HepG2 (cell line): ENCODE results near the gene WDR82. TPM values are rescaled to one million over a fixed set of nuclear protein-coding genes. Genes with fewer than 3 reads are reported as not detected.
A peak's percentile ranks its signal among the peaks of the same experiment; 100 is the strongest.

Source experiments
- ATAC-seq: fragments of 200-7000 bp; cut with Tn5 transposase; 3 replicates; pipeline ENCODE4 v1.9.1; 2020; ENCODE audit warnings: mild to moderate bottlenecking, moderate library complexity
- BruUV-seq: library from RNA; stranded (reverse); fragments of 400-500 nt; replicated peaks from 2 replicates; lab custom pipeline; 2021; lab: Mats Ljungman, UMichigan
- CTCF ChIA-PET: fragments of 300-600 bp; formaldehyde crosslinking; extraction: SDS; loops from one replicate; lab custom pipeline; 2021; ENCODE audit warnings: low total read pairs, inconsistent platforms, low intra/inter-chr PET ratio; lab: Yijun Ruan, JAX
- POLR2A ChIA-PET: fragments of 350-600 bp; sonication (Branson Sonifier 250); formaldehyde crosslinking; loops from one replicate; lab custom pipeline; 2020; ENCODE audit warnings: antibody characterized with exemption, inconsistent platforms; lab: Yijun Ruan, JAX
- DNase-seq: peaks from one replicate; pipeline ENCODE4 v3.0.0-alpha.2; 2015; ENCODE audit warnings: low spot score
- FAIRE-seq: peaks from 3 replicates; lab custom pipeline; 2011; peaks lifted over from hg19 to GRCh38; lab: Jason Lieb, UNC
- H2AFZ ChIP-seq: one replicate; pipeline ENCODE4 v1.6.1; 2011; ENCODE audit warnings: low read length, inconsistent platforms
- H3K27ac ChIP-seq: fragments of 300-600 bp; 3 replicates; pipeline ENCODE4 v1.8.0; 2011; ENCODE audit warnings: mixed run types, mild to moderate bottlenecking, mixed read lengths, low read length, inconsistent platforms; ENCODE audit not compliant: insufficient read depth; ENCODE audit errors: extremely low read length
- H3K27me3 ChIP-seq, 2 experiments: fragments of 200-600 bp in 1 of 2; 2 replicates in 1 of 2; 3 replicates in 1 of 2; pipeline versions ENCODE4 v1.6.0 to v1.8.0; 2011; ENCODE audit warnings: low read length in 2 of 2, mild to moderate bottlenecking in 2 of 2, moderate library complexity in 2 of 2, inconsistent platforms in 1 of 2; ENCODE audit not compliant: insufficient read depth in 2 of 2, control insufficient read depth in 1 of 2
- H3K36me3 ChIP-seq, 2 experiments: fragments of 200-600 bp in 1 of 2; replicated peaks in 1 of 2; 2 replicates in 1 of 2; 3 replicates in 1 of 2; pipeline versions ENCODE4 v1.5.1 to v1.8.0; 2011; ENCODE audit warnings: low read length in 2 of 2, inconsistent platforms in 1 of 2; ENCODE audit not compliant: insufficient read depth in 2 of 2, control insufficient read depth in 1 of 2
- H3K4me1 ChIP-seq: 2 replicates; pipeline ENCODE4 v1.5.1; 2012; ENCODE audit warnings: low read length, inconsistent platforms; ENCODE audit not compliant: insufficient read depth
- H3K4me2 ChIP-seq: 2 replicates; pipeline ENCODE4 v1.6.0; 2011; ENCODE audit warnings: low read depth, low read length, inconsistent platforms
- H3K4me3 ChIP-seq, 3 experiments: fragments of 200-600 bp in 1 of 3; sonication (generic), shearing (Covaris generic) in 1 of 3; replicated peaks in 1 of 3; 2 replicates each; pipeline ENCODE4 v1.5.1; 2011 to 2016; ENCODE audit warnings: low read length in 3 of 3, inconsistent platforms in 2 of 3, low read depth in 2 of 3, mild to moderate bottlenecking in 2 of 3, control low read depth in 1 of 3, mixed read lengths in 1 of 3; ENCODE audit not compliant: insufficient read depth in 1 of 3
- H3K79me2 ChIP-seq: one replicate; pipeline ENCODE4 v1.6.1; 2011; ENCODE audit warnings: low read length, inconsistent platforms; ENCODE audit not compliant: insufficient read depth
- H3K9ac ChIP-seq: 2 replicates; pipeline ENCODE4 v1.6.0; 2011; ENCODE audit warnings: mild to moderate bottlenecking, low read depth, low read length, inconsistent platforms; ENCODE audit not compliant: insufficient read depth
- H3K9me3 ChIP-seq: 2 replicates; pipeline ENCODE4 v1.5.1; 2012; ENCODE audit warnings: mild to moderate bottlenecking, low read length
- H4K20me1 ChIP-seq: 2 replicates; pipeline ENCODE4 v1.6.0; 2011; ENCODE audit warnings: inconsistent platforms, mild to moderate bottlenecking, low read length, moderate library complexity; ENCODE audit not compliant: insufficient read depth
- ARNT2 ChIP-seq: sonication (generic); formaldehyde crosslinking; IDR thresholded peaks from 2 replicates; pipeline ENCODE4 v1.8.0; 2022; ENCODE audit warnings: mild to moderate bottlenecking, low read depth, missing genetic modification reagents, moderate library complexity
- FOXM1 ChIP-seq: sonication (generic); formaldehyde crosslinking; IDR thresholded peaks from 2 replicates; pipeline ENCODE4 v1.5.0; 2020; ENCODE audit warnings: missing genetic modification reagents
- MYC ChIP-seq: sonication (generic); formaldehyde crosslinking; IDR thresholded peaks from 2 replicates; pipeline ENCODE4 v1.9.0; 2021; ENCODE audit warnings: missing genetic modification reagents, borderline replicate concordance
- MZF1 ChIP-seq: sonication (generic); formaldehyde crosslinking; IDR thresholded peaks from 2 replicates; pipeline ENCODE4 v1.8.1; 2023; ENCODE audit warnings: mild to moderate bottlenecking, missing genetic modification reagents, borderline replicate concordance
- RBFOX2 ChIP-seq: fragments of 200-400 bp; formaldehyde crosslinking; IDR thresholded peaks from 2 replicates; pipeline ENCODE4 v1.6.1; 2017; ENCODE audit warnings: low read depth, mild to moderate bottlenecking, low read length
- RBM39 ChIP-seq: fragments of 200-400 bp; formaldehyde crosslinking; IDR thresholded peaks from one replicate; pipeline ENCODE4 v1.6.1; 2018; ENCODE audit warnings: antibody characterized with exemption, mild to moderate bottlenecking, low read depth, low read length; ENCODE audit not compliant: poor library complexity, severe bottlenecking
- RORA ChIP-seq: sonication (generic); formaldehyde crosslinking; IDR thresholded peaks from 2 replicates; pipeline ENCODE4 v1.5.0; 2020; ENCODE audit warnings: mild to moderate bottlenecking, missing genetic modification reagents, moderate library complexity
- SRSF1 ChIP-seq: fragments of 200-400 bp; formaldehyde crosslinking; optimal IDR thresholded peaks from 2 replicates; pipeline ENCODE3; 2017; ENCODE audit warnings: mild to moderate bottlenecking, low read depth, low read length, moderate library complexity
- ZNF124 ChIP-seq: sonication (generic); formaldehyde crosslinking; IDR thresholded peaks from 2 replicates; pipeline ENCODE4 v1.4.0; 2020; ENCODE audit warnings: missing genetic modification reagents
- ZNF224 ChIP-seq: sonication (generic); formaldehyde crosslinking; IDR thresholded peaks from 2 replicates; pipeline ENCODE4 v1.5.0; 2020; ENCODE audit warnings: mild to moderate bottlenecking, missing genetic modification reagents
- ZNF234 ChIP-seq: sonication (generic); formaldehyde crosslinking; conservative IDR thresholded peaks from 2 replicates; pipeline ENCODE4 v1.5.1; 2020; ENCODE audit warnings: mild to moderate bottlenecking, missing genetic modification reagents
- ZNF343 ChIP-seq: sonication (generic); formaldehyde crosslinking; IDR thresholded peaks from 2 replicates; pipeline ENCODE4 v1.4.0; 2020; ENCODE audit warnings: mild to moderate bottlenecking, missing genetic modification reagents
- ZNF619 ChIP-seq: sonication (generic); formaldehyde crosslinking; IDR thresholded peaks from 2 replicates; pipeline ENCODE4 v1.4.0; 2020; ENCODE audit warnings: mild to moderate bottlenecking, missing genetic modification reagents
- ZNF639 ChIP-seq: conservative IDR thresholded peaks from 2 replicates; pipeline ENCODE4 v1.6.1; 2018; ENCODE audit warnings: missing genetic modification reagents
- ZNF678 ChIP-seq: sonication (generic); formaldehyde crosslinking; IDR thresholded peaks from 2 replicates; pipeline ENCODE4 v1.4.0; 2020; ENCODE audit warnings: mild to moderate bottlenecking, missing genetic modification reagents
- ZNF687 ChIP-seq: sonication (generic); formaldehyde crosslinking; IDR thresholded peaks from 2 replicates; pipeline ENCODE4 v1.5.1; 2020; ENCODE audit warnings: mild to moderate bottlenecking, missing genetic modification reagents, moderate library complexity
- ZNF841 ChIP-seq: sonication (generic); formaldehyde crosslinking; IDR thresholded peaks from 2 replicates; pipeline ENCODE4 v1.8.1; 2023; ENCODE audit warnings: missing genetic modification reagents, borderline replicate concordance
- ZNF879 ChIP-seq: sonication (generic); formaldehyde crosslinking; IDR thresholded peaks from 2 replicates; pipeline ENCODE4 v1.8.1; 2023; ENCODE audit warnings: missing genetic modification reagents
- WGBS: methylation state at CpG from one replicate; pipeline ENCODE4 v1.1.6; 2017; ENCODE audit warnings: low lambda C conversion rate; 5-methylcytosine and 5-hydroxymethylcytosine counted together
- in situ Hi-C: cut with HindIII; loops from 2 replicates; pipeline ENCODE4 v1.10.0; 2017; ENCODE audit warnings: low pct_unique_long_range_greater_than_20kb; ENCODE audit not compliant: extremely low pct_ligation_motif_present
- intact Hi-C: fragments of 100-400 bp; cut with micrococcal nuclease; formaldehyde crosslinking; loops from one replicate; pipeline ENCODE4 v1.10.0; 2022; ENCODE audit not compliant: unreplicated experiment
- polyA plus RNA-seq, 8 experiments: library from polyadenylated mRNA; depleted of rRNA in 3 of 8; stranded (reverse) in 7 of 8; unstranded in 1 of 8; fragments of >200 nt; fragmentation: Illumina TruSeq in 4 of 8; extraction: Trizol in 4 of 8; gene quantifications; 2 replicates each; pipeline versions ENCODE4 v1.2.1 to v1.2.3, GENCODE V29; 2011 to 2016; ENCODE audit warnings: low read depth in 4 of 8, missing spikeins in 1 of 8, mixed read lengths in 1 of 8; ENCODE audit not compliant: insufficient read depth in 1 of 8
- total RNA-seq, 5 experiments: library from RNA; depleted of rRNA; stranded (reverse); fragments of >200 nt; fragmentation: Illumina TruSeq; extraction: Trizol; gene quantifications; 2 replicates each; pipeline ENCODE4 v1.2.3, GENCODE V29; 2016; ENCODE audit warnings: low read depth in 1 of 5

Gene WDR82
- total and polyA plus RNA-seq, 2 of the 13 experiments (the other 11 are each of a cell fraction or from before 2014, with no cell fraction given): 39.1 to 59.5 TPM

- peaks cover 47% of the 10 kb centered on the region for H3K4me1 ChIP-seq
- no peak for FAIRE-seq
- POLR2A ChIA-PET: interaction anchor here (0.7 to 5.9 kb wide), 27 partner anchors 8 to 298 kb away, joined by 3 to 126 read pairs (median 5); partner anchors contain the start of genes ABHD14B, ACY1, GLYCTK and POC1A
- no peaks in the 10 kb centered on the region; a peak in 1 of 5 replicates for H3K27me3 ChIP-seq
- ATAC-seq: peak; percentile 48
- BruUV-seq: no TSS peak
- peak overlapping the region; percentile 68 for H3K27ac ChIP-seq
- no peak overlapping the region for H2AFZ ChIP-seq
- H3K36me3 ChIP-seq: peaks cover 4 to 16% of the 10 kb centered on the region in 2 experiments
- in situ Hi-C loops (no loop called here), intact Hi-C loops (loop anchor here (5.0 kb wide), 1 partner anchor 50 kb away; the partner anchor contains the start of gene GLYCTK)
- peak overlapping the region; percentile 89 for H3K9ac ChIP-seq
- CTCF ChIA-PET: no interaction called here
- H3K4me3 ChIP-seq: peak overlapping the region; percentile 79 to 100 (median 98); a peak in 5 of 6 replicates
- whole genome bisulfite sequencing: 0% methylated on average over 1 of the region's 8 CpGs
- DNase-seq: no peak
- H3K4me2 ChIP-seq: peak overlapping the region; percentile 80
- H3K9me3 ChIP-seq: no peaks in the 10 kb centered on the region
- H3K79me2 ChIP-seq: peaks cover 29% of the 10 kb centered on the region
- peaks cover 13% of the 10 kb centered on the region; the same call in 1 of the 2 replicates for H4K20me1 ChIP-seq
- TF ChIP-seq ZNF639 (CRISPR knock-in tag): 0 out of 2 replicates have a peak, but pooled peaks have one; percentile 27
- TF ChIP-seq SRSF1: peak; percentile 49
- TF ChIP-seq ZNF841 (CRISPR knock-in tag): no peak; the same call in 1 of the 2 replicates
- no peak for TF ChIP-seq FOXM1 (CRISPR knock-in tag)
- TF ChIP-seq ZNF687 (CRISPR knock-in tag): peak; percentile 81
- TF ChIP-seq MYC (CRISPR knock-in tag): no peak
- TF ChIP-seq ZNF224 (CRISPR knock-in tag): no peak
- TF ChIP-seq ZNF678 (CRISPR knock-in tag): no peak
- TF ChIP-seq ZNF234: no peak
- peak; percentile 27 for TF ChIP-seq RBM39
- 0 out of 2 replicates have a peak, but pooled peaks have one; percentile 11 for TF ChIP-seq ZNF343 (CRISPR knock-in tag)
- TF ChIP-seq RORA (CRISPR knock-in tag): no peak
- no peak for TF ChIP-seq ZNF879 (CRISPR knock-in tag)
- TF ChIP-seq MZF1 (CRISPR knock-in tag): no peak
- TF ChIP-seq ARNT2: 0 out of 2 replicates have a peak, but pooled peaks have one; percentile 19
- peak; percentile 38; the same call in 1 of the 2 replicates for TF ChIP-seq RBFOX2
- no peak for TF ChIP-seq ZNF124
- no peak for TF ChIP-seq ZNF619 (CRISPR knock-in tag)
Observed at GRCh38 chr3:52237657-52238172, 40.7 kb downstream of the WDR82 start.
